Measurements from ENCODE around the gene MCTP1.
"Not testable (repeated sequence)": the region's sequence is repeated elsewhere in the genome, so short reads cannot be mapped to it uniquely, and the experiment has no call there.

MCTP1 gene

DNA sequence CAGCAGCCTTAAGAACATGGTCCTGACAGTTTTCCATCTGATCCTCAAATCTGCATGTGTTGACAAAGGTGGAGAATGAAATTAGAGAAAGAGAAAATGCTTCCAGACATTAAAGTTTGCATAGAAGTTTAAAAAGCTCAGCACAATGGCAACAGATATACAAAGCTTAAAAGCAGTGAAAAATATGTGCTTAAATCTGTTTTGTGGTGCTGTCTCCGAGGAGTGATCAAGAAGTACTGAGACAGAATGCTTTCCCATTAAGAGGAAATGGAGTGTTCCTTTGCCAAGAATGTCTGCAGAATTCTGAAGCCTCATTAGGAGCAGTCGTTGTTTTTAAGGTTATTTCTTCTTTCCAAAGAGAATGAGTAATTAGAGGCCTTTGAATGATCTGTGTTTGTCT, 131.4 kb downstream of the MCTP1 start:
- Histone ChIP-seq H3K4me3 (ENCODE audit: low read length) (no peak overlapping the region), H3K4me1 (ENCODE audit: control insufficient read depth, insufficient read depth, low read length) (no peaks in the 10 kb centered on the region), H3K27ac (ENCODE audit: low read length) (no peak overlapping the region), H3K27me3 (ENCODE audit: control insufficient read depth, insufficient read depth, low read length) (no peaks in the 10 kb centered on the region), H3K36me3 (ENCODE audit: control insufficient read depth, insufficient read depth, low read length) (no peaks in the 10 kb centered on the region; the same call in 1 of the 2 replicates), H3K9me3 (ENCODE audit: control insufficient read depth, insufficient read depth, low read length) (no peaks in the 10 kb centered on the region)
- DNase-seq (ENCODE audit: low read depth, low spot score), result no peak
- WGBS (ENCODE audit: insufficient coverage, insufficient read length), result no CpG with 5 or more reads among the region's 2 CpGs

- no peak overlapping the region for H3K27ac ChIP-seq (ENCODE audit: low read length)
- WGBS (ENCODE audit: insufficient coverage, insufficient read length), result no CpG with 5 or more reads among the region's 2 CpGs
- no peaks in the 10 kb centered on the region for H3K27me3 ChIP-seq (ENCODE audit: control insufficient read depth, insufficient read depth, low read length)
- H3K4me1 ChIP-seq (ENCODE audit: control insufficient read depth, insufficient read depth, low read length), result no peaks in the 10 kb centered on the region
- H3K4me3 ChIP-seq (ENCODE audit: low read length), result no peak overlapping the region
- DNase-seq (ENCODE audit: low read depth, low spot score), result no peak
- H3K36me3 ChIP-seq (ENCODE audit: control insufficient read depth, insufficient read depth, low read length), result no peaks in the 10 kb centered on the region; the same call in 1 of the 2 replicates
- no peaks in the 10 kb centered on the region for H3K9me3 ChIP-seq (ENCODE audit: control insufficient read depth, insufficient read depth, low read length)
Measured at GRCh38 chr5:95152535-95152934, 132.4 kb downstream of the MCTP1 start.

GRCh38 chr5:95152131-95152530, 132.8 kb downstream of the MCTP1 start:
- Histone ChIP-seq H3K36me3 (ENCODE audit: control insufficient read depth, insufficient read depth, low read length) (no peaks in the 10 kb centered on the region; the same call in 1 of the 2 replicates), H3K27me3 (ENCODE audit: control insufficient read depth, insufficient read depth, low read length) (no peaks in the 10 kb centered on the region), H3K27ac (ENCODE audit: low read length) (no peak overlapping the region), H3K4me1 (ENCODE audit: control insufficient read depth, insufficient read depth, low read length) (no peaks in the 10 kb centered on the region), H3K4me3 (ENCODE audit: low read length) (no peak overlapping the region), H3K9me3 (ENCODE audit: control insufficient read depth, insufficient read depth, low read length) (no peaks in the 10 kb centered on the region)
- DNase-seq (ENCODE audit: low read depth, low spot score), result no peak
- no CpG with 5 or more reads among the region's 1 CpG for WGBS (ENCODE audit: insufficient coverage, insufficient read length)

DNA sequence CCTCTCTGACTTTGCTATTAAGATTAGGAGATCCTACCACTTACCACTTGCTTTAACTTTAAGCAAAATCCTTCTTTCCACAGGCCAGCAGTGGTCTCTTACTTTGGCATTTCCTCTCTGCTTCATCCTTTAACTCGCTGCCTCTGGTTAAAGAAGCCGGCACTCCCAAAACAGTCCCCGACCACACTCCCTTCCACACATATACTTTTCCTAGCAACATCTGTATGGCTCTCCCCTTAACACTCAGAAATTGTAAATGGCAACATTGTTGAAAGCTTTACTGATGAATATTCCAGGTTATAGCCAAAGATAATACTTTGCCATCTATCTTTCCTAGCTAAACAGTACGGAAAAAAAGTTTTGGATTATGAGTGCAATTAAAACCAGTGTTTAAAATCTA, 133.2 kb downstream of the MCTP1 start:
- H3K27me3 ChIP-seq (ENCODE audit: control insufficient read depth, insufficient read depth, low read length), result no peaks in the 10 kb centered on the region
- WGBS (ENCODE audit: insufficient coverage, insufficient read length), result no CpG with 5 or more reads among the region's 4 CpGs
- H3K27ac ChIP-seq (ENCODE audit: low read length), result no peak overlapping the region
- H3K4me3 ChIP-seq (ENCODE audit: low read length), result no peak overlapping the region
- no peak for DNase-seq (ENCODE audit: low read depth, low spot score)
- no peaks in the 10 kb centered on the region for H3K4me1 ChIP-seq (ENCODE audit: control insufficient read depth, insufficient read depth, low read length)
- H3K36me3 ChIP-seq (ENCODE audit: control insufficient read depth, insufficient read depth, low read length), result no peaks in the 10 kb centered on the region; the same call in 1 of the 2 replicates
- H3K9me3 ChIP-seq (ENCODE audit: control insufficient read depth, insufficient read depth, low read length), result no peaks in the 10 kb centered on the region

DNA sequence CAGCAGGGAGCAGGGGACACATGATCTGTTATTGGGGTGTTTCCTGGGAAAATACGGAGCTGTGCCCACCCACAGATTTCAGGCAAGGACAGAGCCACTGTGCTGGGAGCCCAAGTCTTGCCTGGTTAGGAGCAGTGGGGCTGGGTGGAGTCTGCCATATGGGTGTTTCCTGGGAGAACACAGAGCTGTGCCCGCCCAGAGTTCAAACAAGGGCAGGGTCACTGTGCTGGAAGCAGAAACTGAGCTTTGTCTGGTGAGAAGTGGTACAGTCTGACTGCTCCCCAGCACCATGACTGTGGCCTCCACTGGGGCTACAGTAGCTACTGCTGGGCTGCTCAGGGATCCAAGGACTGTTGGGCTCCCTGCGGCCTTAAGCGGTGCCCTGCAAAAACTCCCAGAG, 135.5 kb downstream of the MCTP1 start:
- H3K4me3 ChIP-seq (ENCODE audit: low read length), result no peak overlapping the region
- DNase-seq (ENCODE audit: low read depth, low spot score), result no peak
- no peaks in the 10 kb centered on the region for H3K9me3 ChIP-seq (ENCODE audit: control insufficient read depth, insufficient read depth, low read length)
- H3K4me1 ChIP-seq (ENCODE audit: control insufficient read depth, insufficient read depth, low read length), result no peaks in the 10 kb centered on the region
- no peaks in the 10 kb centered on the region; the same call in 1 of the 2 replicates for H3K36me3 ChIP-seq (ENCODE audit: control insufficient read depth, insufficient read depth, low read length)
- H3K27me3 ChIP-seq (ENCODE audit: control insufficient read depth, insufficient read depth, low read length), result no peaks in the 10 kb centered on the region
- no CpG with 5 or more reads among the region's 4 CpGs for whole genome bisulfite sequencing (ENCODE audit: insufficient coverage, insufficient read length)
- no peak overlapping the region for H3K27ac ChIP-seq (ENCODE audit: low read length)

DNA sequence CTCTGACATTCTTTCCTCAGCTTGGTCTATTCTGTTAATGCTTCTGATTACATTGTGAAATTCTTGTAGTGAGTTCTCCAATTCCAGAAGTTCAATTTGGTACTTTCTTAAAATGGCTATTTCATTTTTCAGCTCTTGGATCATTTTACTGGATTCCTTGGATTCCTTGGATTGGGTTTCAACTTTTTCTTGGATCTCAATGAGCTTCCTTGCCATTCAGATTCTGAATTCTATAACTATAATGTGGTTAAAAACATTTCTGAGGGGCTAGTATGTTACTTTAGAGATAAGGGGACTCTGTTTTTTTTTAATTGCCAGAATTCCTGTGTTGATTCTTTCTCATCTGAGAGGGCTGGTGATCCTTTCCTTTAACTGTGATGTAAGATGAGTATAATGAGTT, 136.4 kb downstream of the MCTP1 start:
- Histone ChIP-seq H3K4me1 (ENCODE audit: control insufficient read depth, insufficient read depth, low read length) (no peaks in the 10 kb centered on the region), H3K27ac (ENCODE audit: low read length) (no peak overlapping the region), H3K9me3 (ENCODE audit: control insufficient read depth, insufficient read depth, low read length) (no peaks in the 10 kb centered on the region), H3K27me3 (ENCODE audit: control insufficient read depth, insufficient read depth, low read length) (no peaks in the 10 kb centered on the region), H3K36me3 (ENCODE audit: control insufficient read depth, insufficient read depth, low read length) (no peaks in the 10 kb centered on the region; the same call in 1 of the 2 replicates), H3K4me3 (ENCODE audit: low read length) (no peak overlapping the region)
- DNase-seq (ENCODE audit: low read depth, low spot score), result no peak

DNA sequence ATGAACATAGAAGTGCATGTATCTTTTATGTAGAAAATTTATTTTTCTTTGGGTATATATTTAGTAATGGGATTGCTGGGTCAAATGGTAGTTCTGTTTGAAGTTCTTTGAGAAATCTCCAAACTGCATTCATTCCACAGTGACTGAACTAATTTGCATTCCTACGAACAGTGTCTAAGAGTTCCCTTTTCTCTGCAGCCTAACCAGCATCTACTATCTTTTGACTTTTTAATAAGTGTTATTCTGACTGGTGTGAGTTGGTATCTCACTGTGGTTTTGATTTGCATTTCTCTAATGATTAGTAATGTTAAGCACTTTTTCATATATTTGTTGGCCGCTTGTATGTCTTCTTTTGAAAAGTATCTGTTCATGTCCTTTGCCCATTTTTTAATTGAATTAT, 141.0 kb downstream of the MCTP1 start:
- WGBS (ENCODE audit: insufficient coverage, insufficient read length), result no CpG with 5 or more reads among the region's 2 CpGs

DNA sequence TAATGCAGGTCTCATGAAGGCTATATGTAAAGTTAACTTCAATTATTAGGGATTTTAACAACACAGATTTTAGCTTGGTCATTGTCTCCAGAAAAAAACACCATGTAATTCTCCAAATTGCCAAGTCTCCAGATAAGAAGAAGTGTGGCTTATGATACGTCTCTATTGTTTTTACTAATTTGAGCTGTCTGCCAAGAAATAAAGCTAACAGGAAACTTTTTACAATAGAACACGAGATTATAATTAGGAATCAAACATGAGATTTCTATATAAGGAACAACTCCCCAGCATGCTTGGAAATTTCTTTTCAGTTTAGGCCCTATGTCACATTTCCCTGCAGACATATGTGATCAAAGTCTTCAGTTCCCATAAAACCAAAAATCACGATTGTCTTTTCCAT, 142.7 kb downstream of the MCTP1 start:
- DNase-seq (ENCODE audit: low read depth, low spot score), result no peak
- H3K4me1 ChIP-seq (ENCODE audit: control insufficient read depth, insufficient read depth, low read length), result no peaks in the 10 kb centered on the region
- H3K9me3 ChIP-seq (ENCODE audit: control insufficient read depth, insufficient read depth, low read length), result no peaks in the 10 kb centered on the region
- H3K27me3 ChIP-seq (ENCODE audit: control insufficient read depth, insufficient read depth, low read length), result no peaks in the 10 kb centered on the region
- no CpG with 5 or more reads among the region's 3 CpGs for WGBS (ENCODE audit: insufficient coverage, insufficient read length)
- H3K36me3 ChIP-seq (ENCODE audit: control insufficient read depth, insufficient read depth, low read length), result no peaks in the 10 kb centered on the region
- no peak overlapping the region for H3K27ac ChIP-seq (ENCODE audit: low read length)
- no peak overlapping the region for H3K4me3 ChIP-seq (ENCODE audit: low read length)

More for the DNA sequence above, 141.0 kb downstream of the MCTP1 start:
- H3K9me3 ChIP-seq (ENCODE audit: control insufficient read depth, insufficient read depth, low read length); H3K36me3 ChIP-seq (ENCODE audit: control insufficient read depth, insufficient read depth, low read length); H3K4me3 ChIP-seq (ENCODE audit: low read length); H3K27me3 ChIP-seq (ENCODE audit: control insufficient read depth, insufficient read depth, low read length); DNase-seq (ENCODE audit: low read depth, low spot score); H3K27ac ChIP-seq (ENCODE audit: low read length); H3K4me1 ChIP-seq (ENCODE audit: control insufficient read depth, insufficient read depth, low read length): not testable (repeated sequence)

DNA sequence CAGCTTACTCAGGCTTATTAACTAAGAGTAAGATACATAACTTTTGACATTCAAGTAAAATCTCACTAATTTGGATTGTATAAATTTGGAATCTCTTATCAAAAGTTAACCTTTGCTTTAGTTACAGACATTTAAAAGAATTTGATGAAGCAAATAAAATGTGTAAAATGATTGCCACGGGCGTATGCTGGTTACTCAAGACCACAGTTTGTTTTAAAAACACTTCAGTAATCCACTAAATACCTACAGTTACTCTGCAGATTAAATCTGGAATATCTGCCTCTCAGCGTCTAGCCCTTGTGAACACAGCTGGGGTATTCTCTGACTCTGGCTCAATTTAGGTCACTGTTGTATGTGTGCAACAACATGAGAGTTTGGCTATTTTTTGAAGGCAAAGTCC, 143.8 kb downstream of the MCTP1 start:
- Histone ChIP-seq H3K4me1 (ENCODE audit: control insufficient read depth, insufficient read depth, low read length) (no peaks in the 10 kb centered on the region), H3K27ac (ENCODE audit: low read length) (no peak overlapping the region), H3K4me3 (ENCODE audit: low read length) (no peak overlapping the region), H3K36me3 (ENCODE audit: control insufficient read depth, insufficient read depth, low read length) (no peaks in the 10 kb centered on the region), H3K9me3 (ENCODE audit: control insufficient read depth, insufficient read depth, low read length) (no peaks in the 10 kb centered on the region), H3K27me3 (ENCODE audit: control insufficient read depth, insufficient read depth, low read length) (no peaks in the 10 kb centered on the region)
- no peak for DNase-seq (ENCODE audit: low read depth, low spot score)
- no CpG with 5 or more reads among the region's 3 CpGs for WGBS (ENCODE audit: insufficient coverage, insufficient read length)

GRCh38 chr5:95134326-95134725, 150.6 kb downstream of the MCTP1 start:
- Histone ChIP-seq H3K27ac (ENCODE audit: low read length) (no peak overlapping the region), H3K9me3 (ENCODE audit: control insufficient read depth, insufficient read depth, low read length) (no peaks in the 10 kb centered on the region), H3K4me3 (ENCODE audit: low read length) (no peak overlapping the region), H3K36me3 (ENCODE audit: control insufficient read depth, insufficient read depth, low read length) (no peaks in the 10 kb centered on the region), H3K4me1 (ENCODE audit: control insufficient read depth, insufficient read depth, low read length) (no peaks in the 10 kb centered on the region), H3K27me3 (ENCODE audit: control insufficient read depth, insufficient read depth, low read length) (no peaks in the 10 kb centered on the region)
- WGBS (ENCODE audit: insufficient coverage, insufficient read length), result no CpG with 5 or more reads among the region's 3 CpGs
- no peak for DNase-seq (ENCODE audit: low read depth, low spot score)

DNA sequence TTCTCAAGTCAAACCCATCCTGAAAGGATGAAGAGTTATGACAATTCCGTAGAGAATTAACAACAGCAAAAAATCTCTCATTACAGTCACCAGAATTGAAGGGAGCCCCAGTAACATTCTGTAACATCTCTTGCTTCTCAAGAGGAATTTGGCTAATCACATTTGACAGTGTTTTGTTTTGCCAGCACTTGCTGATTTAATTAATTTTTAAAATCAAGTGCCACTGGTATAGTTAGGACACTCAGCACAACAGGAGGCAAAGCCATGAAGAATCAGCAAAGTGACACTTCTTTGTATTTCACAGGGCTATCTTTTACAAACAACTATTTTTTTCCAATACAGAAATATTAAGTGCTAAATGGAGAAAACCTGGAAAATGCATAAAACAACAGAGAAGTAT, 152.8 kb downstream of the MCTP1 start:
- no peak for DNase-seq (ENCODE audit: low read depth, low spot score)
- Histone ChIP-seq H3K9me3 (ENCODE audit: control insufficient read depth, insufficient read depth, low read length) (no peaks in the 10 kb centered on the region), H3K27me3 (ENCODE audit: control insufficient read depth, insufficient read depth, low read length) (no peaks in the 10 kb centered on the region), H3K4me1 (ENCODE audit: control insufficient read depth, insufficient read depth, low read length) (no peaks in the 10 kb centered on the region), H3K4me3 (ENCODE audit: low read length) (no peak overlapping the region), H3K36me3 (ENCODE audit: control insufficient read depth, insufficient read depth, low read length) (no peaks in the 10 kb centered on the region), H3K27ac (ENCODE audit: low read length) (no peak overlapping the region)
- no CpG with 5 or more reads among the region's 1 CpG for WGBS (ENCODE audit: insufficient coverage, insufficient read length)
